H1 (cell line): Measurements from ENCODE around the gene TERF2IP. TPM values are rescaled to one million over a fixed set of nuclear protein-coding genes. Genes with fewer than 3 reads are reported as not detected.

Experiments used
- CBX5 ChIP-seq: fragments of 300-800, 300-1000 bp; sonication (generic); IDR thresholded peaks from 2 replicates; pipeline ENCODE4 v1.7.1; 2016; ENCODE audit warnings: antibody characterized with exemption, low read length, low read depth
- CHD7 ChIP-seq: fragments of 300-600 bp; sonication (generic); IDR thresholded peaks from 2 replicates; pipeline ENCODE4 v1.7.1; 2012; ENCODE audit warnings: low read length, moderate library complexity, mild to moderate bottlenecking, inconsistent platforms; ENCODE audit not compliant: insufficient replicate concordance
- E2F6 ChIP-seq: IDR thresholded peaks from 2 replicates; pipeline ENCODE4 v1.6.1; 2012; ENCODE audit warnings: inconsistent platforms
- EGR1 ChIP-seq: IDR thresholded peaks from 2 replicates; pipeline ENCODE4 v1.6.1; 2011; ENCODE audit warnings: low read depth, low read length, borderline replicate concordance
- HDAC6 ChIP-seq: IDR thresholded peaks from one replicate; pipeline ENCODE4 v1.7.1; 2012; ENCODE audit warnings: low read depth, mild to moderate bottlenecking, inconsistent platforms, low read length, moderate library complexity
- SIN3A ChIP-seq, 2 experiments: IDR thresholded peaks in 1 of 2; conservative IDR thresholded peaks in 1 of 2; 2 replicates each; pipeline ENCODE4 v1.6.1; 2011 to 2012; ENCODE audit warnings: low read length in 2 of 2, improper control_type of control experiment in 1 of 2, low read depth in 1 of 2, mild to moderate bottlenecking in 1 of 2
- SP2 ChIP-seq: IDR thresholded peaks from 2 replicates; pipeline ENCODE4 v1.6.1; 2012; ENCODE audit warnings: mild to moderate bottlenecking, low read length, inconsistent platforms
- TAF1 ChIP-seq: IDR thresholded peaks from 2 replicates; pipeline ENCODE4 v1.6.1; 2011; ENCODE audit warnings: mild to moderate bottlenecking, low read depth, low read length
- TAF7 ChIP-seq: optimal IDR thresholded peaks from 2 replicates; pipeline ENCODE3; 2011; ENCODE audit warnings: low read depth, mild to moderate bottlenecking, inconsistent platforms, low read length, moderate library complexity, borderline replicate concordance
- YY1 ChIP-seq: IDR thresholded peaks from 2 replicates; pipeline ENCODE4 v1.6.1; 2011; ENCODE audit warnings: low read depth, mild to moderate bottlenecking, low read length
- polyA plus RNA-seq, 7 experiments: library from polyadenylated mRNA; depleted of rRNA in 3 of 7; stranded (reverse) in 5 of 7; unstranded in 2 of 7; fragments of >200 nt in 5 of 7; fragments of 200-250 nt in 2 of 7; gene quantifications; 1 replicate in 5 of 7; 2 replicates in 1 of 7; 4 replicates in 1 of 7; pipeline versions ENCODE4 v1.2.1 to v1.2.3, GENCODE V29; 2011 to 2013; ENCODE audit warnings: missing spikeins in 2 of 7, mixed read lengths in 2 of 7
- total RNA-seq: library from RNA; stranded (reverse); fragmentation: NEBNext Ultra II Directional; extraction: Animal tissue kit (Norgen Biotek cat#: 25700); gene quantifications from 2 replicates; pipeline ENCODE4 v1.2.1, GENCODE V29; 2021

TERF2IP gene
- total and polyA plus RNA-seq, 2 of the 8 experiments (the other 6 are each of a cell fraction or from before 2014, with no cell fraction given), result 5.5 to 15.1 TPM

- no peak for TF ChIP-seq CHD7
- TF ChIP-seq TAF1, result no peak
- TF ChIP-seq SP2, result no peak
- TF ChIP-seq E2F6, result no peak
- no peak for TF ChIP-seq SIN3A (conservative IDR thresholded peaks at IDR 0.05 in 1 of 2, IDR thresholded peaks at IDR 0.05 in 1 of 2; ENCODE audit: low read depth in 1 of 2, low read length in 2 of 2)
- TF ChIP-seq TAF7, result no peak
- TF ChIP-seq EGR1, result no peak
- no peak for TF ChIP-seq CBX5
- no peak for TF ChIP-seq YY1
- TF ChIP-seq HDAC6, result no peak
Observed at GRCh38 chr16:75603241-75603640, 44.3 kb upstream of the TERF2IP start (continued).
